Stimulated activated CD4-positive, alpha-beta T cell treated with anti-CD3 and anti-CD28 coated beads, Interleukin-12 subunit alpha, Interleukin-12 subunit beta, amount 100 ng/mL, for 24 hours (primary cell): Measurements from ENCODE around the gene USP47.

Experiments
- DNase-seq, 2 experiments: peaks; one replicate each; pipeline ENCODE4 v3.0.0-alpha.2; 2020; ENCODE audit warnings: low read depth in 2 of 2

The USP47 gene

DNA sequence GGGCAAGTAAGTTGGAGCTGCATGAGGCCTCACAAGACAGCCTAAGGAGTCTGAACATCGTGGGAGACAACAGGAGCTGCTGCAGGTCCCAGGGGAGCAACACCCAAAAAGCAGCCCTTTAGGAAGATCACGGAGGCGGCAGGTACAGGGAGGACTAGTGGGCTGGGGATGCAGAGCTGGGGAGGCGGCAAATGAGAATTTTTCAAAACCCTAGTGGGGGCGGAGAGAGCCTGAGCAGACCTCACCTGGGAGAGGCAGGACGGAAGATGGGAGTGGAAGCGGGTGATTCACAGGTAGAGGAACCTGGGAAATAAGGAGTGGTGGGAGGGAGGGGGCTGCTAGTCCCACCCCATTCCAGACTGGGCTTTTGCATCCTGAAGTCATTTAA, 124.6 kb downstream of the USP47 start:
- no peak for DNase-seq

DNA sequence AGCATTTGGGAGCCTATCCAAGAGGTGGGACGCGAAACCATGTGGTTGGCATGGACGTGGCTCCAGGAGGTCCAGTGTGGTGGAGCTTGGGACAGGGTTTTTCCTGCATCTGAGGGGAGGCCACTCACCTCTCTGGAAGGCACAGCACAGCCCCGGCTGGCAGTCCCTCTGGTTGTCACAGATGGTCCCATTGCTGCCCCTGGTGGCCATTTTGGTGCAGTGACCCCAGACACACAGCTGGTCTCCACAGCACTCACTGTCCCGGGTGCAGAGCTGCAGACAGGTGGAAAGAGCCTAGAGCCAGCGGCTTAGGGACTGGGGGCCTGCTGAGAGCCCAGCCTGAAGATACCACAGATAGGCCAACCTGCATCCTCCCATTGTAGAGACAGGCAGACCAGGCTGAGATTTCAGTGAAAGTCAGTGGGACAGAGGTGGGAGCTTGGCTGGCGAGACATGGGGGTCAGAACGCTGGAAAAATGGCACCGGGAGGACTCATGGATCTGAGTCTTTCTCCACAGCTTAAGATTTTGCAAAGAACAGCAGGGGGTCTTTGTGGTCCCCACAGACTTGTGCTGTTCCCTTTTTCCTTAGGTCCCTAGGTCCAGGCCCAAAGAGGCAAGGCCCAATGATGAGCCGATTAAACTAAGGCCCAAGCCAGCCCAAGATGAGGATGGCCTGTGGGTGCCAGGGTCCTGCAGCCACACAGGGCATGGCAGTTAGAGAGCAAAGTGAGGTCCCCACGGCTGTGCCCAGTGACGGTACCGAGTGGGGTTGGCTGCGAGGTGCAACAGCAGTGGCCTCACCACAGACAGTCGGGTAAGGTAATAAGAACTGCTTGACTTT, 125.3 kb downstream of the USP47 start:
- DNase-seq, result peak; percentile 47 to 72

DNA sequence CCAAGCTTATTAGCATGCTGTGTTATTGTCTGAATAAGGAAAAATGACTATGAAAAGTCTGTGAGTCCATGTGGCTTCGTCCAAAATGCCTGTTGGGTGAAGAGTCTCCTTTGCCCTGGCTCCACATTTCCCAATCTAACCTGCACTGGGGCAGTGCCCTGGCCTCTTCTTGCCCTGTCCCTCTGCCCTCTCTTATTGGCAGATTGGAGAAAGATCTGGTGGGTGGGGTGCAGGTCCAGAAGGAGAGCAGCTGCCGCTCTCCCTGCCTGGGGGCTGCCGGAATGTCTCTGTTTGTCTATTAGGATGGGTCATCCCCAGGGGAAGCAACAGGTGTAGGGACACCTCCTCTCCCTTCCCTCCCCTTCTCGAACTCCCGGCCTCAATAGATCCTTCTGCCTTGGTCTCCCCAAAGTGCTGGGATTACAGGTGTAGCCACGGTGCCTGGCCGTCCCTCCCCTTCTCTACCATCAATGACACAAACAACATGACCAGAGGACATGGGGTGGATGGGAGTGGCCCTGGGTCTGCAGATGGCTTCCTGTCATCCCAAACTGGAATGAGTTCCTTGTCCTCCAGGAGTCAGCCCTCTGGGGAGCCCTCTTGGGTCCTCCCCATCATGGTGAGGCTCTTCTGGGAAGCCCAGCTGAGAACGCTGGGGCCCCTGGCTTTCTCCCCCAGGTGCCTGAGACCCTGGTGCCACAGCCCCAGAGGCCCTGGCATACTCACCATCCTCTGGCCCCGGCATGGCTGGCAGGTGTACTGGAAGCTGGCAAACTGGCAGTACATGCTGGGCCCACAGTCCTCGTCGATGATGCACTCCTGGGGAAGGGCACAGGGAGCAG, 126.1 kb downstream of the USP47 start:
- DNase-seq, result no peak

DNA sequence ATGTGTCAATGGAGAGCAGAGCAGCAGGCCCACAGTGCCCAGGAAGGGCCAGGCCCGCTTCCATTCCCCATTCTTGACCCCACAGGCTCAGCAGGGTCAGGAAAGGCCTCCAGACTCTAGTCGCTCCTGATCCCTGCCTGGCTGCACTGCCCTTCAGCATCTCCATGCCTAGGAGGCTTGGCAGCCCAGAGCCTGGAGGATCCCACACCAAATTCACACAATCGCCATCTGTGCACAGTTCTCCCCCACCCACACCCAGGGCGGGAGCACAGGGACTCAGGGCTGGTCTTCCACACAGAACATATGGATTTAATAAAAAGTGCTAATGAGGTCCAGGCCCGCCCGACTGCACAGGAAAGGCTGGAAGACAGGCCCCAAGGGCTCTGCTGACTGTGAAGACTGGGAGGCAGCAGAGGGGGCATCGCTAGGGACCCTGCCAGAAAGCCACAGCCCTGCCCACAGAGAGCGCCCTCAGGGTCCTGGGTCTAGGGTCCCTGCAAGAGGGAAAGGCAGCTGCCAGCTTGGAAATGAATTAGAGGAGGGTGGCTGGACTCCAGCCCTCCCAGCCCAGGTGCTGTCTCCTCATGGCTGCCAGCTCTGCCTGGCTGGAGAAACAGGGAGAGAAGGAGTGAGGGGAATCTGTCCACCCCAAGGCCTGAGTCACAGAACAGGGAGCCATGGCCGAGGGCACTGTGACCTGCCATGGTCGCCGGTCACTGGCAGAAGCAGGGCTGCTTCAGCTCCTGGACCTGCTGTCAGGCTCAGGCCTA, 126.9 kb downstream of the USP47 start:
- DNase-seq, result no peak

DNA sequence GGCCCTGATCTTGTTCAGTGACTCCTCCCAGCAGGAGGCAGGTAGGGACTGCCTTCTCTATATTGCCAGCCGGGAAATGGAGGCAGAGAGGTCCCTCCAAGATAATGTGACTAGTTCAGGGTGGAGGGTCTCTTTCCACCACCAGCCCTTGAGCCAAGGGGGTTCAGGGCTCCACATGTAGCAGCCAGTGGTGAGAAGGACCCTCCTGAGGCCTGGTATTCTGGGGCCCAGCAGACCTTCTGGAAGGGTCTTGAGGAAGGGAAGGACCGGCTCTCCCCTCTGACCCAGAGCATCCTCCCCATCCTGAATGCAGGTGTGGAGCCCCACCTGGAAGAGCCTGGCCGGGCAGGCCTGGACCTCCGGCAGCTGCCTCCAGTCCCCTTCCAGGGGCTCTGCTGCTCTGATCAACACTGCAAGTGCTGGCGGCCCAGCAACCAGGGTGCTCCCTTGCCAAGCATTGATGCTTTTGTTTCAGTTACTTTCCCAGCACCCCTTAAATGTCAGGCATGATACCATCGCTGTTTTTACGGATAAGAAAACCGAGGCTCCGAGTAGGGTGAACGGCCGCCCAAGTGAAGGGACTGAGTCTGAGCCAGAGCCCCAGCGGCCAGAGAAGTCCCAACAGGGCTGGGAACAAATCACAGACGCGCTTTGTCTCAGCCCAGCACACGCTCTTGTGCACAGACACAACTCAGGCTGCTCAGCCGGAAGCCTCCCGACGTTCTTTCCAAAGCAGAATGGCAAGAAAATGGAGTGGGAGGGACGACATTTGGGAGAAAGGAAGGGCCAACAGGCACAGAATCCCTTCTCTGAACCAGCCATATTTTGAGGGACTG, 127.8 kb downstream of the USP47 start:
- DNase-seq, result no peak

DNA sequence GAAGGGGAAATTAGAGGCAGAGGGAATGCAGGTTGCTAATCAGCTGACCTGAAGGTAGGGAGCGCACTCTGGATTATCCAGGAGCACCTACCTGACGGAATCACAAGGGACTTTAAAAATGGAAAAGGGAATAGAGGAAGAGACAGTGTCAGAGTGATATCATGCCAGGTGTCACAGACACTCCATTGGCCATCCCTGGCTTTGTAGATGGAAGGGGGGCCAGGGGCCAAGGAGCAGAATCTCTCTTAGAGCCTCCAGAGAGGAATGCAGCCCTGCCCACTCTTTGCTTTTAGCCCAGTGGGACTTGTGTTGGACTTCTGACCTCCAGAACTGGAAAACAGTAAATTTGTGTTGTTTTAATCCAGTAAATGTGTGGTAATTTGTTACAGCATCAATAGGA, 128.8 kb downstream of the USP47 start:
- DNase-seq, result no peak

DNA sequence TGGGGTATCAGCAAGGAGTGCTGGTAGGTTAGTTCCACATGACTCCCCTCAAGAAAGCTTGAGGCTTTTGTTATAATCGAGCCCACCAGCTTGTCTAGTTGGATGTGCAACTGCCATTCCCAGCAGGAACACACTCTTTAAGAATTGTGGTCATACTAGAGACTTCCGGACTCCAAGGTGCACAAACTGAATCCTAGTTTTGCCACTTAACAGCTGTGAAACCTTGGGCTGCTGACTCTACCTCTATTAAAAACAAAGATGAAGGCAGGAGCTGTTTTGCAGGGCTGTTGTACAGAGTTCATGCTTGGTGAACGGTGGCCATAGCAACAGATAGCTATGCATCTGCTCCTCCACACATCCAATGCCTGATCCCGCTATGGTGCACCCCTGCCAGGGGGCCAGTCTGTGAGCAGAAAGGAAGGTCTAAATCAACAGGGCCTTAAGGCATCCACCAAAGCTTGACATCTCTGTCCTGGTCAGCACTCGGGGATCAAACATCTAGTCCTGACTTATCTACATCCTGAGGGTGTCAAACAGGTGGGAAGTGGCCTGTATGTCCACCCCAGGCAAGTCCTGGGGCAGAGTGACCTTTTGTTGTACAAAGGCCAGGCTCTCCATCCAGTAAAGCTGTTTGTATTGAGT, 130.3 kb downstream of the USP47 start:
- no peak for DNase-seq

DNA sequence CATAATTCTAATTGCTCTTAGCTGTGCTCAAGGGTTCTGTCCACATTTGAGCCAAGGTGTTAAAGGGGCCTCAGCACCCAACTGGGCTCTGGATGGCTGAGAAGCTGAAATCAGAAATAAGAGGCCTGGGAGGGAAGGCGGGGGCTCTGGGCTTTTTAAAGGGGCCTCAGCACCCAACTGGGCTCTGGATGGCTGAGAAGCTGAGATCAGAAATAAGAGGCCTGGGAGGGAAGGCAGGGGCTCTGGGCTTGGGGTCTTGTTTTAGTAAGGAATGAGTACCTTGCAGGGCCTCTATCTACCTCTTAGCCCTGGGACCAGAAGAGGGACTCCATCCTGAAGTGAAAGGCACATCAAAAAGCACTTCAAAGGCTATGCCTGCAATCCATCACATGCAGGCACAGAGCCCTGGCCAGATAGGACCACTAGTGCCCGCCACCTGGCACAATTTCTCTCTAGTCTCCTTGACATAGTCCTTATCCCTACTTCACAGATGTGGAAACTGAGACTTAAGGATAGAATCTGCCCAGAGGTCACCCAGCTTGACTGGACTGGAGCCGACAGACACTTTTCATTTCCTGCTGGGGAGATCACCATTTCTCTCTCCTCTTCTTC, 131.1 kb downstream of the USP47 start:
- no peak for DNase-seq

DNA sequence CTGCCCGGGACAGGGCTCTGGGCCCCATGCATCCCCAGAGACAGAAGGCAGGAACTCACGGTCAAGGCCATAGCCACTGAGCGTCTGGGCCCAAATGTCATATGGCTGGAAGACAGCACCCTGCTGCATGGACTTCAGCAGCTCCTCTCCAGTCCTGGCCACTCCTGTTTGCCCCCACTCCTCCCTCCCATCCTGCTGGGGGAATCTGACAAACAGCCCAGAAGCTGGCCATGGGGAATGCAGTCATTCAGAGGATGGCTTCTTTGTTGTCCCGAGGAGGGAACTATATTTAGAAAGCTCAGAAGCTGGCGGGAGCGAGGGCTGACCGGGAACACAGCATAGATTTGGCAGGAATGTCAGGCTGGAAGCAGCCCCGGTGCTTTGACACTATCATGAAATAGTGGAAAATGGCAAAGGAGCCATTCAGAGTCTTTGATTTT, 131.6 kb downstream of the USP47 start:
- no peak for DNase-seq

DNA sequence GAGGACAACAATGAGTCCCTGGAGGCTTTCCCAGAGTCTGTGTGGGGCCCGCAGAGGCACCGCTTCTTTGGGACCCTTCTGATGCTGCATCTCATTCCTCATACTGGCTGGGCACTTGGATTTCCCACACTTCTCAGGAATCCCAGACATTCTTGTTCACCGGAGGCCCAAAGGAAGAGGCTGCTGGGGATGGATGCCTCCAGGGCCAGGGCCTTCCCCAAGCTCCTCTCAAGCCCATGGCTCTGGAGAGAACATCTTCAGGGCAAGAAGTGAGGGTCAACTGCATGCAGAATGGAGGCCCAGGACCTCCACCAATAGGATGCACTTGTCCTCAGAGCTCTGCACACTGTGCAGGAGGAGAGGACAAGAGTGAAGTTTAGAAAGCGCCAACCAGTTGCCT, 132.1 kb downstream of the USP47 start:
- DNase-seq, result no peak

DNA sequence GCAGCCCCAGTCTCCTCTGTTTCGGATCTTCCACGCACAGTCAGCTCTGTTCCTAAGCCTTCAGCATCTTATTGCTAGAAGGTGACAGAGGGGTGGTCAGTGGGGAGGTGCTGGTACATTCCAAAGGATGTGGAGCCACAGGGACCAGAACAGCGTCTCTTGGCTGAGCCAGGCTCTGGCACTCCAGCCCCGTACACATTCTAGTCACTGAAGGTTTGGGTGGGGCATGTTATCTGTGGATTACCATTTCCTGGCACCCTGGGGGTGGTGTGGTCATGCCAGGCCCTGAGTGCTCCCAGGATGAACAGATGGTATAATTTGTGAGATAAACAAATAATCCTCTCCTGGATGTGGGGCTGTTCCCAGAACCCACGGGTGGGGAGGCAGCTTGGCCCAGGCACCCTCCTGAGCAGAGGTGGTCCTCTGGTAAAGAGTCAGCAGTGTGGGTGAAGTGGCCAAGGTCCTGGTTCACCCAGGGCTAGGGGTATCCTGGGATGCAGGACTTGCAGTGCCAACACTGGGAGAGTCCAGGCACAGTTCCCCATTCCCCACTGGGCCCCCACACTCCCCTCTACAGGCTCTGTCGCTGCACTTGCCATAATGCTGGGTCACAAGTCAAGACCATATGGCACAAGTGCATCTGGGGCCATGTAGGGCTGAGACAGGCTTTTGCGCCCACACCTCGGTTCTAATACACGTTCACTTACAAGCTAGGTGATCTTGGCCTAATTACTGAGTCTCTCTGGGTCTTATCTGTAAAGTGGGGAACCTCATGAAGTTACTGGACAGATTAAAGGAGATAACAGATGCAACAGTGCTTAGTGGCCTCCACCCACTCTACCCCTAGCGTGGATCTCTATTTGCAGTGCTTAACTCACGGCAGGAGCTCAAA, 133.7 kb downstream of the USP47 start:
- no peak for DNase-seq

DNA sequence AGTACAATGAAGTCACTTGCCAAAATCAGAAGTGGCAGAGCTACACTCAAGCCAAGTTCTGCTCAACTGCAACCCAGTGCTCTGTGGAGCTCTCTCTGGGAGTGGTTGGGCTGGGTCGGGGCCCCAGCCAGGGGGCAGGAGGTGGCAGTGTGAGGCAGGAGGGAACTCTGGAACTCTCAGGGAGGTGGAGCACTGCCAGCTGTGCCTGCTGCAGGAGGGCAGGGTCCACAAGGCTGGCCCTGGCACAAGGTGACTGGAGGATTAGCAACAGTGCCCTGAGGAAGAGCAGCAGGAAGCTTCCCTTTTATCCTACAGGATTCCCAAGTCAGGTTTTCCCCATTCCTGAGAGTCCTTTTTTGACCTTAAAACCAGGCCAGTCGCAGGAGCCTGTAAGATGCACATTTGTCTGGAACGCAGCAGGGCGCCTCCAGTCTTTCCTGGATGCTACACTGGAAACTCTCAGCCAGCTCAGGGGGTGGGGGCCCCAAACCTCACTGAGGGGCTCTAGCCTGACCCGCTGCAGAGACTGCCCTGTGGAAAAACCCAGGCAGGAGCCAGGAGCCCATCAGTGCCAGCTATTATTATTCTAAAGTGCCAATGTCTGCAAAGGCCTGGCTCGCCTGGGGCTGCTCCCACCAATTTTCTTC, 134.8 kb downstream of the USP47 start:
- no peak for DNase-seq

DNA sequence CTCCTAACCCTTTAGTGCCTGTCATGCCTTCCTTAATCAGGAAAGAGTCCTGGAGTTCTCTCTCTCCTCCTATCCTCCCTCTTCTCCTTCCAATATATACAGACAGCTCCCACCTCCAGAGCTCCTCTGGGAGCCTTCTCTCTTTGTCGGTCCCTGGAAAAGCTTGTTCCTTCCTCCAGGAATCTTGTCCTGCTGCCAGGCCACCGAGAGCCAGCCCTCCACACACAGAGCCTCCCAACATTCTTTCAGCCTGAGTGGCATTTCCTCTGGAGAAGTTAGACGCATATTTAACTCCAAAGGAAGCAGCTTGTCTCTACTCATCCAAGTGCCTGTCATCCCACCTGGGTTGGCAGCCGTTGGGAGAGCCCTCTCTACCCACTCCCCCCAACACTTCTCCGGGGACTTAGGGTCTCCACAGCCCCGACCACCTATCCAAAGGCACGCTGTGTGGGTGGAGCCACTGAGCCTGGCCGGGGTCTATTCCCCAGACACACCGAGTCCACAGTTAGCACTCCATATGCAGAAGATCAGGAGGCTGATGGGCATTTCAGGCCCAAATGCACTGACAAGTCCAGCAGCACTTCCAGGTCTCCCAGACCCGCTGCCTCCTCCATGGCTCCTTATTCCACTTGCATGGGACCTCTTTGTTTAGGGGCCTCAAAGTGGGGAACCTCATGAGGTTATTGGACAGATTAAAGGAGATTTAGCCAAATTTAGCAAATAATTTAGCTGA, 135.6 kb downstream of the USP47 start:
- no peak for DNase-seq

DNA sequence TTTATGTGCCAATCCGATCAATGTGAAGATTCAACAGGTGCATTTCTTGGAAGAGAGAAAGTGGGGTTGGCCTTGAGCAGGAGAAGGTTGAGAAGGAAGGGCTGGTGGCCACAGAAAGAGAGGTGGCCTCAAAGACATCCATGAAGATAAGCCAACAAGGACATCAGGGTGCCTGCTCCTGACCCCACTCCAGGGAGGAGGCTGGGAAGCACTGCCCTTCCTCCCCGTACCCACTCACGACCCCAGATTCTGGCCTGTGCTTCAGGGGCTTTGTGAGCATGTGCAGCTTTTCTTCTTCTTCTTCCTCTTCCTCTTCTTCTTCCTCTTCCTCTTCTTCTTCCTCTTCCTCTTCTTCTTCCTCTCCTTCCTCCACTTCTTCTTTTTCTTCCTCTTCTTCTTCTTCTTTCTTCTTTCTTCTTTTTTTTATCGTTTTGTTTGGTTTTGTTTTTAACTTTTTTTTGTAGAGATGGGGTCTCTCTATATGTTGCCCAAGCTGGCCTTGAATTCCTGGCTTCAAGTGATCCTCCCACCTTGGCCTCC, 136.4 kb downstream of the USP47 start:
- DNase-seq, result no peak

DNA sequence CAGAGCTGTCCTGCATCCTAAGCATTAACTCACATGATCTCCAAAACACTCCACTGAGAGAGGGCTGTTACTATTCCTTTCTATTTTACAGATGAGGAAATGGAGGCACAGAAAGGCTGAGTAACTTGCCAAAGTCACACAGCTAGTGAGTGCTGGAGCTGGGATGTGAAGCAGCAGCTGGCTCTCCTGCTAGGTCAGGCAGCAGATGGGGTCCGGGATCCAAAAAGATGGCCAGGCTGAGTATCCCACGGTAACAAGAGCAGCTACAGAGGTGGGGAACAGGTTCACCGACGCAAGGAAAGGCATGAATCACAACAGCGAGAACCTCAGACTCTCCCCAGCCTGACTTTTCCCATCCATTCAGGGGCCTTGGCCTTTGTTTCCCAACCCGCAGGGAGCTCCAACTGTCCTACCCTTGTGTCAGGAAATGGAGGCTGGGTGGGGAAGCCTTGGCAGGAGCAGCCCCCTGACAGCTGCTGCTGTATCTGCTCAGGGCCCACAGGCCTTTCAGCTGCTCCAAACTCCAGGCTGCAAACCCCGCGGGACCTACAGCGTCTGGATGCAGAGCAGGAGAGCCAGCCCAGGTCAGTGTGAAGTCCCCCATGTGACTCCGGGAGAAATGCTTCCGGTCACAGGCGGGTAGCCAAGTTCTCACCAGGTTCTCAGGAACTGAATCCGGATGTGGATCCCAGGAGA, 137.2 kb downstream of the USP47 start:
- DNase-seq, result no peak

DNA sequence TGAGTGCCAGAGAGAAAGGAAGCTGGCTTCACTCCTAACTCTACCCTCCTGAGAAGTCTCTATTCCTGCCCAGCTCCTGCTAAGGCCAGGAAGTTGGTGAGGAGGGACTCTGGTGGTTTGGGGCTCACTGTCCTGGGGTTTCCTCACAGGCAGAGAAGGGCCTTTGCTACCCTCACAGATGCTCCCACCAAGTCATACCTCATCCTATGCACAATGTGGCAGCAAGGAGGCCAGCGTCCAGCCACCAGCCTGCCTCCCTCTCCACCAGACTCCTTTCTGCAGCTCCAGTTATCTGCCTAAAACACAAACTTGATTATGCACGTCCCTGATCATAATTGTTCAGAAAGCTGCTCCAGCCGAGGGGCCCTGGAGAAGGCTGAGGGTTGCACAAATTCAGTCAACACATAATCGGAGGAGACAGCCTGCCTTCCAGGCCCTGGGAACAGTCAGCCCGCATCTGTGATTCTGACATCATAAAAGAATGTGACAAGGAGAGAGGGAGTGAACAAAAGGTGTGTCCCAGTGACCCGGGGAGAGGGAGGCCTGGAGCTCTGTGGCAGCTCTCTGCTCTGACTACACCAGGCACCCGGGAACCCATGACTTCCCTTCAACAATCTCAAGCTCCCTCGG, 137.8 kb downstream of the USP47 start:
- DNase-seq, result no peak

DNA sequence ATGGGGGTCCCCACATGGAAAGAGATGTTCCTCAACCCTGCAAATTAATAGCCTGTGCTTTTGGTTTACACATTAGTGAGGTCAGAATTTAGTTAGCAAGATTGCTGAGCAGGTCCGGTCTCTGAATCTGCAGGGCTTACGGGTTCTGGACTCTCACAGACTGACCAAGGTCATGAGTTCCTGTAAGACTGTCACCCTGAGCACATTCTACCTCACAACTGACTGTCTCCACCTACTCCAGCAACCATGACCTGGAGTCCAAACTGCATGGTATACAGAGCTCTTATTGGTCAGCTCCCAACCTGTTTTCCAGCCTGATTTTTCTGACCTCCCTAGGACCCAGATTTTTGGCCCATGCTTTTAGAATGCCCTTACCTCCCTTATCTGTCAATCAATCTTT, 138.4 kb downstream of the USP47 start:
- DNase-seq, result no peak
